Measurements from ENCODE around the gene RASGRP2.

DNA sequence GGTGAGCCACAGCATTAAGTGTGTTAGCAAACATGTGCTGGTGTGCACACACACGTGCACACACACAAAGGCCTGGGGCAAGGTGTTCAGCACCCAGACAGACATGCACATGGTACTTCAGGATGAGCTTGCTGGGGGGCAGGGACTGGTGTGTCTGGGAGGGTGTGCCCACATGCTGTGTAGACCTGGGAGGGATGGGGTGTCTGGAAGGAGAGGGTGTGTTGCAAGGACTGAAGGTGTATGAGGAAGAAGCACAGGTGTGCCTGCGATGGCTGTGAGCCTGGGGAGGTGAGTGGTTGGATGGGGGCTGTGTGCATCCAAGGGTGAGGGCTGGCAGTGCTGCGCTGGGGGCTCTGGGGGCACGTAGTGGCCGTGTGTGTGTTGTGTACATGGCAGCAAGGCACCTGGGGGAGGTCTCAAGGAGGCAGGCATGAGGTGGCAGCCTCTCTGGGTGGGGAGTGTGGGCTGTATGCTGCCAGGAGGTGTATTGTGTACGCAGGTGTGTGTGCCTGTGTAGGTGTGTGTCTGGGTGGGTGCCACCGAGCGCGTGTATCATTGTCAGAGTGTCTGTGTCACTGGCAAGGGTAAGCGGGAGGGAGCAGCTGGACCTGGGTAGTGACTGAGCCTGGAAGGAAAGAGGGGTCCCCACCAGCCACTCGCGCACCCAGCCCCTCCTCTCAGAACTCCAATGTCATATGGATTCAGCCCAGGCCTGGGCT, 23.1 kb downstream of the RASGRP2 start:
- TF ChIP-seq, protein P1, sequence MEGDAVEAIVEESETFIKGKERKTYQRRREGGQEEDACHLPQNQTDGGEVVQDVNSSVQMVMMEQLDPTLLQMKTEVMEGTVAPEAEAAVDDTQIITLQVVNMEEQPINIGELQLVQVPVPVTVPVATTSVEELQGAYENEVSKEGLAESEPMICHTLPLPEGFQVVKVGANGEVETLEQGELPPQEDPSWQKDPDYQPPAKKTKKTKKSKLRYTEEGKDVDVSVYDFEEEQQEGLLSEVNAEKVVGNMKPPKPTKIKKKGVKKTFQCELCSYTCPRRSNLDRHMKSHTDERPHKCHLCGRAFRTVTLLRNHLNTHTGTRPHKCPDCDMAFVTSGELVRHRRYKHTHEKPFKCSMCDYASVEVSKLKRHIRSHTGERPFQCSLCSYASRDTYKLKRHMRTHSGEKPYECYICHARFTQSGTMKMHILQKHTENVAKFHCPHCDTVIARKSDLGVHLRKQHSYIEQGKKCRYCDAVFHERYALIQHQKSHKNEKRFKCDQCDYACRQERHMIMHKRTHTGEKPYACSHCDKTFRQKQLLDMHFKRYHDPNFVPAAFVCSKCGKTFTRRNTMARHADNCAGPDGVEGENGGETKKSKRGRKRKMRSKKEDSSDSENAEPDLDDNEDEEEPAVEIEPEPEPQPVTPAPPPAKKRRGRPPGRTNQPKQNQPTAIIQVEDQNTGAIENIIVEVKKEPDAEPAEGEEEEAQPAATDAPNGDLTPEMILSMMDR (IDR thresholded peaks at IDR 0.05; ENCODE audit: control extremely low read depth in 1 of 3, insufficient read depth in 1 of 3, low read depth in 1 of 3, low read length in 3 of 3) = no peak
- TF ChIP-seq YY1 (IDR thresholded peaks at IDR 0.05; ENCODE audit: low read depth, low read length) (no peak), HDAC2 (IDR thresholded peaks at IDR 0.05; ENCODE audit: borderline replicate concordance in 1 of 2, low read depth in 2 of 2, low read length in 2 of 2) (no peak)
- TF ChIP-seq, protein P2, sequence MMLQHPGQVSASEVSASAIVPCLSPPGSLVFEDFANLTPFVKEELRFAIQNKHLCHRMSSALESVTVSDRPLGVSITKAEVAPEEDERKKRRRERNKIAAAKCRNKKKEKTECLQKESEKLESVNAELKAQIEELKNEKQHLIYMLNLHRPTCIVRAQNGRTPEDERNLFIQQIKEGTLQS (IDR thresholded peaks at IDR 0.05; ENCODE audit: insufficient read depth, low read depth, low read length) = no peak
- TF ChIP-seq, protein P3, sequence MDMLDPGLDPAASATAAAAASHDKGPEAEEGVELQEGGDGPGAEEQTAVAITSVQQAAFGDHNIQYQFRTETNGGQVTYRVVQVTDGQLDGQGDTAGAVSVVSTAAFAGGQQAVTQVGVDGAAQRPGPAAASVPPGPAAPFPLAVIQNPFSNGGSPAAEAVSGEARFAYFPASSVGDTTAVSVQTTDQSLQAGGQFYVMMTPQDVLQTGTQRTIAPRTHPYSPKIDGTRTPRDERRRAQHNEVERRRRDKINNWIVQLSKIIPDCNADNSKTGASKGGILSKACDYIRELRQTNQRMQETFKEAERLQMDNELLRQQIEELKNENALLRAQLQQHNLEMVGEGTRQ (IDR thresholded peaks at IDR 0.05; ENCODE audit: low read length) = no peak
